ENCODE results near the gene ATF6.

Gene ATF6

DNA sequence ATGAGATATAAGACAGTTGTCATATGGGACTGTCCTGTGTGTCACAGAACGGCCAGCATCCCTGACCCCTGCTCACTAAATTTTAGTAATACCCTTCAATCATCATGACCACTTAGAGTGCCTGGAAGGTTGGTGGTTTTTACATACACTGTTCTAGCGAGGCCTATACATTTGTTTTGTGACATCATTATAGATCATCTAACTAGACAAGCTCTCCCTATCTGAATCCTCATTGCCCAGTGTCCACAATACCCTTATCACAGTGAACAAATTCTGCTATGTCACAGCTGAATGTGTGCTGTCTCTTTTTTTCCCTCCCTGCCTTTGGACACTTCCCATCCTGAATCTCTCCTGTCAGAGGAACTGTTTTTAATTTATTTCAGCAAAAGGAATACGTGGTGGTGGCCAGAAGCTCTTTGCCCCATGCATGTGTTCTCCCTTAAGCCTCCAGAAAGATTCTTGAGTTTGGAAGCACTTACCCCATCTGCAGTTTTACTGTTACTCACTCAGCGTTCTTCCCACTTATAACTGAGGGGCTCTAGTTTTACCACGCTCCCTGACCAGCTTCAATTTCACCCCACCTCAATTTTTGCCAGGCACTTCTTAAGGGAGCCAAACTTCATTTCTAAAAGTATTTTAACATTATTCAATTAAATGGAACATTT lies 187.3 kb downstream of the ATF6 start:
- Mint-ChIP-seq H3K4me1 (ENCODE audit: low read depth in 2 of 2) (peaks cover 12 to 15% of the 10 kb centered on the region in 2 donors), H3K9me3 (no peaks in the 10 kb centered on the region), H3K36me3 (ENCODE audit: insufficient read depth) (no peaks in the 10 kb centered on the region), H3K27ac (peak overlapping the region in 1 of 2 donors; percentile 35), H3K27me3 (no peaks in the 10 kb centered on the region), H3K4me3 (no peak overlapping the region)
- ATAC-seq (replicated peaks) (no peak), DNase-seq (no peak)

DNA sequence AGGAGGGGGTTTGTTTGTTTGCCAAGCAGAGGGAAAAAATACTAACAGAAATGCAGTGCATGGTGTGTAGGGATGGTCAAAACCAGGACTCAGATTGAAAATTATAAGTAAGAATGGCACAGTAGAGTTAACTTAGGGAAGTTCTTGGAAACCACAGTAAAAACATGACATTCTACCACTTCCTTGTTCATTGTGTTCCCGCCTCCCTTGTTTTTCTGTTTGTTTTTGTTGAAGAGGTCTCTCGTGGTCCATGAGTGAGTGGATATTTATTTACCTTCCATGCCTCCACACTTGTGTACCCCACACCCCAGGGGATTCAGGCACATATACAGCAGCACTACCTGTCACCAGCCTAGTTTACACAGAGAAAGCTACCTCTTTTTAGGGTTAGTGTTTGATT lies 187.9 kb downstream of the ATF6 start:
- H3K36me3 Mint-ChIP-seq (ENCODE audit: insufficient read depth) = peaks cover 4% of the 10 kb centered on the region

DNA sequence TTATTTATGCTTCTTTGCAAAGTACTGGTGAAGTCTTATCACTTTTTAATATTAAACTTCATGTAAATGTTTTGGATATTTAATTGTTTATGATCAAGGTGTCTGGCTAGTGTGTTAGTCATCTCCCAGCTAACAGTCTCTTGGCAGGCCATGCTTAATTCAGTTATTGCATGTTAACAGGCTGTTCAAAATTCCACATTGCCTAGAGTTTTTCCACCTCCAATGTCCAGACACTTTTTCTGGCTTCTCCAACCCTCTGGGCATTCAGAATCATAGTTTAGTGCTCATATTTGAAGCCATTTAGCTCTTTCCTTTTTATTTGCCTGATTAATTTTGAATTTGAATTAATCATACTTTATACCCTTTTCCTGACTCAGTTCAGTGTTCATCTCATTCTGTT lies 188.3 kb downstream of the ATF6 start:
- no peak for ATAC-seq (replicated peaks)

More for the DNA sequence above, 187.9 kb downstream of the ATF6 start:
- Mint-ChIP-seq H3K4me1 (ENCODE audit: low read depth in 2 of 2) (peaks cover 12 to 15% of the 10 kb centered on the region in 2 donors), H3K4me3 (no peak overlapping the region), H3K27me3 (no peaks in the 10 kb centered on the region), H3K9me3 (no peaks in the 10 kb centered on the region), H3K27ac (peak overlapping the region in 1 of 2 donors; percentile 35)
- DNase-seq (no peak), ATAC-seq (replicated peaks) (no peak)

DNA sequence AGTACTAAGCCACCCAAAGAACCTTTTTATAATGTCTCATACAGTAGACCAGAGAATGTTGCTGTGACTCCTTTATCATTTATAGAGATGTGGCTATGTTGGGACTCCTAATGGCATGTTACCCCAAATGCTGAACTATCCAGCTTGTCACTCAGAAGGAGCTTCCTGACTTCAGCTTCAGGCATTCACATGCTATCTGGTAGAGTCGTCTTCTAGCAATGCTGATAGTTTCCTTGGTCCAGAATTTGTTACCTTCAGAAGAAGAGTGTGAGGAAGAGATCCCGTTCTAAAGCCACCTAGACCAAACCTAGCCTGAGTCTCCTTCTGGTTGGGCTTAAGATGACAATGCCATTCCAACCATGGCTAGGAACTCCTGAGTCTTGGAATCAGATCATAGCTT lies 189.5 kb downstream of the ATF6 start:
- DNase-seq = no peak
- no peak overlapping the region for H3K27ac Mint-ChIP-seq
- H3K36me3 Mint-ChIP-seq (ENCODE audit: insufficient read depth) = peaks cover 17% of the 10 kb centered on the region
- H3K27me3 Mint-ChIP-seq = no peaks in the 10 kb centered on the region
- no peaks in the 10 kb centered on the region for H3K9me3 Mint-ChIP-seq
- H3K4me1 Mint-ChIP-seq (ENCODE audit: low read depth in 2 of 2) = peaks cover 12% of the 10 kb centered on the region in 2 donors
- H3K4me3 Mint-ChIP-seq = no peak overlapping the region
- ATAC-seq (replicated peaks) = no peak

More for the DNA sequence above, 188.3 kb downstream of the ATF6 start:
- H3K4me1 Mint-ChIP-seq (ENCODE audit: low read depth in 2 of 2) = peaks cover 12 to 14% of the 10 kb centered on the region in 2 donors
- H3K4me3 Mint-ChIP-seq = no peak overlapping the region
- H3K9me3 Mint-ChIP-seq = no peaks in the 10 kb centered on the region
- peaks cover 8% of the 10 kb centered on the region for H3K36me3 Mint-ChIP-seq (ENCODE audit: insufficient read depth)
- no peaks in the 10 kb centered on the region for H3K27me3 Mint-ChIP-seq
- no peak for DNase-seq
- H3K27ac Mint-ChIP-seq = peak overlapping the region in 1 of 2 donors; percentile 48

DNA sequence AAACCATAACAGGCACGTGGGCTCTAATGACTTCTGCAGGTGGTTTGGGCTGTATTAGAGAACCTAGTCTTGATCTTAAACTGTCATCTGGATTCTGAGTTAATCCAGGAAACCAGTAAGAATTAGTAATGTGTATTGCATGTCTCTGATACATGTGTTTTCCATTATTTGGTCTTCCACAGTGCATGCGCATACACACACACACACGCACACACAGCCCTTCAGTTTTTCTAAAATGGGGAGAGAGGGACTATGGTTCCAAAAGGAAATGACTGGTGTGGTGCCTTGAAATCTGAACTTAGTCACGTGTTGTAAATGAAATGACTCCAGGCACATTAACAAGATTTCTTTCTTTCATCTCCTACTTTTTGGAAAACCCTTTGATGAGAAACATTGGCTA lies 190.0 kb downstream of the ATF6 start:
- H3K36me3 Mint-ChIP-seq (ENCODE audit: insufficient read depth) = peaks cover 17% of the 10 kb centered on the region
- no peaks in the 10 kb centered on the region for H3K27me3 Mint-ChIP-seq
- H3K27ac Mint-ChIP-seq = no peak overlapping the region
- ATAC-seq (replicated peaks) (no peak), DNase-seq (no peak)
- no peak overlapping the region for H3K4me3 Mint-ChIP-seq
- no peaks in the 10 kb centered on the region for H3K9me3 Mint-ChIP-seq
- H3K4me1 Mint-ChIP-seq (ENCODE audit: low read depth in 2 of 2) = peaks cover 12 to 16% of the 10 kb centered on the region in 2 donors

DNA sequence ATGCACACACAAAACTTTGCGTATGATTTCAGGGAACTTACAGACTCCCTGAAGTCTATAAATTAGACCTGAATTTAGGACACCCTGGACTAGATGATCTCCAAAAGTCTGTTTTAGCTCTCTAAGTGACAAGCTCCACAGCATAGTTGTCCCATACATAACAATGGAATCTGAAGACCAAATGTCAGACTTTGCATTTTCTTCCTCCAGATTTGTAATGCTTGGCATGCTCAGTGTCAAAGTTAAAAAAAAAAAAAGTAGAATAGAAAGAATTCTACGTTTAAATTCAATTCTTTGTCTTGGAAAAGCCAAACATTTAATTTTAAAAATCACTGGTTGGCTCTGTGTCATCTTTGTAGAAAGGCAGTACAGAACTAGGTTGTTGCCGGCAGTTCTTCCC lies 190.8 kb downstream of the ATF6 start:
- peaks cover 16 to 21% of the 10 kb centered on the region in 2 donors for H3K4me1 Mint-ChIP-seq (ENCODE audit: low read depth in 2 of 2)

DNA sequence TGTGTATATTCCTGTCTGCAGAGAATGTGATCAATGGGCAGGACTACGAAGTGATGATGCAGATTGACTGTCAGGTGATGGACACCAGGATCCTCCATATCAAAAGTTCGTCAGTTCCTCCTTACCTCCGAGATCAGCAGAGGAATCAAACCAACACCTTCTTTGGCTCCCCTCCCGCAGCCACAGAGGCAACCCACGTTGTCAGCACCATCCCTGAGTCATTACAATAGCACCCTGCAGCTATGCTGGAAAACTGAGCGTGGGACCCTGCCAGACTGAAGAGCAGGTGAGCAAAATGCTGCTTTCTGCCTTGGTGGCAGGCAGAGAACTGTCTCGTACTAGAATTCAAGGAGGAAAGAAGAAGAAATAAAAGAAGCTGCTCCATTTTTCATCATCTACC lies 192.3 kb downstream of the ATF6 start:
- peaks cover 17% of the 10 kb centered on the region for H3K36me3 Mint-ChIP-seq (ENCODE audit: insufficient read depth)
- H3K9me3 Mint-ChIP-seq = no peaks in the 10 kb centered on the region
- H3K4me3 Mint-ChIP-seq = no peak overlapping the region
- peaks cover 23 to 25% of the 10 kb centered on the region in 2 donors for H3K4me1 Mint-ChIP-seq (ENCODE audit: low read depth in 2 of 2)
- DNase-seq (no peak), ATAC-seq (replicated peaks) (no peak)
- H3K27me3 Mint-ChIP-seq = no peaks in the 10 kb centered on the region
- peak overlapping the region in 1 of 2 donors; percentile 57 for H3K27ac Mint-ChIP-seq

More for the DNA sequence above, 190.8 kb downstream of the ATF6 start:
- DNase-seq (no peak), ATAC-seq (replicated peaks) (no peak)
- Mint-ChIP-seq H3K36me3 (ENCODE audit: insufficient read depth) (peaks cover 17% of the 10 kb centered on the region), H3K9me3 (no peaks in the 10 kb centered on the region), H3K4me3 (no peak overlapping the region), H3K27ac (no peak overlapping the region), H3K27me3 (no peaks in the 10 kb centered on the region)

DNA sequence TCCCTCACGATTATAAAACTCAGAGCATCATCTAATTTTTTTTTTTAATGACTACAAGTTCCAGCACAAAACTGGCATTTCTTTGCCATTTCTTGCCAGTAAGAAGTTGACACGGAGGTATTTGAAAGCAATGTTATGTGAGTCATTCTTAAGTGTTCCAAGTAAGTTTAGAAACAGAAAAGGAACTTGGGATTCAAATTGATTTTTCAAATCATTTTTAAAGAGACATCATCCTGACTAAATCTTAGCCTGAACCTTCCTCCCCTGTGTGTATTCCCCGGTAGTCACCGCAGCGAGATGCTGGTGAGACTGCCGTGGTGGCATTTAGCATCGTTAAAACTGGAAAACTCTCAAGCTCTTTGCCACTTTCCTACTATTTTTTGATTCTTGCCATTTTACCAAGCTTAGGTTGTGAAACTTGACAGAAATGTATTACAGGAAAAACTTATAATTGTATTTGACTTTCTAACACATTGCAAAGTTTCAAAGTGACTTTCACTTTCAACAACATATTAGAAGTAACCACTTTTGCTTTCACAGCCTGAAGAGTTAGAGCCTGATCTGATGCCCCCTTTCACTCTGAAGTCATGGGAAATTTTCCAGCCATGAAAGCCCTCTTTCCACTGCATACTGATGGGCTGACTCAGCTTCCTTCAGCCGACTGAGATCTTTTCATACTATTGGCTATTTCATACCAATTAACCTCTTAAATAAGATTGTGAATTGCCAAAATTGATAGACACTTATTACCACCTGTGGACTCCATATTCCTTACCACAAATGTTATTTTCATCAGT lies 196.2 kb downstream of the ATF6 start:
- Mint-ChIP-seq H3K4me1 (ENCODE audit: low read depth in 2 of 2) (peaks cover 14 to 17% of the 10 kb centered on the region in 2 donors), H3K27ac (peak overlapping the region; percentile 82 to 90), H3K4me3 (peak overlapping the region; percentile 79 to 85), H3K36me3 (ENCODE audit: insufficient read depth) (peaks cover 22% of the 10 kb centered on the region), H3K9me3 (no peaks in the 10 kb centered on the region), H3K27me3 (no peaks in the 10 kb centered on the region)
- peak; percentile 37 for ATAC-seq (replicated peaks)
- DNase-seq = no peak

DNA sequence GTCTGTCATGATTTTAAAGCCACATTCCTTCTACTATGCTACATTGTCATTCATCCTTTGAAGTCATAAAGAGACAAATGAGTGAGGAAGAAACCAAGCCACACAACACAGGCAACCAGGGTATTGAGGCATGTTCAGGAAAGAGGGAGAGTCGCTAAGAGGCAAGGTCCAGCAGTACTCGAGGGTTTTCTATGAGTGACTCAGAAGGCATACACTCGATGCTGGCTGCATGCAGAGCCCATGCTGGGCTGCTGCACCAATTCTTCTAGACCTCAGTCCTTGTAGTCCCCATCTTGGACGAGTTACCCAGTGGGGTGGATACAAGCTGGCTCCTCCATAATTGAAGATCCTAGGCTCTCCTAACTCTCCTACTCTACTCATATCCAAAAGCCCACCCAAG lies 199.9 kb downstream of the ATF6 start:
- Mint-ChIP-seq H3K27me3 (no peaks in the 10 kb centered on the region), H3K36me3 (ENCODE audit: insufficient read depth) (peaks cover 5% of the 10 kb centered on the region), H3K9me3 (no peaks in the 10 kb centered on the region), H3K4me3 (no peak overlapping the region), H3K4me1 (ENCODE audit: low read depth in 2 of 2) (peaks cover 13 to 14% of the 10 kb centered on the region in 2 donors), H3K27ac (no peak overlapping the region)
- ATAC-seq (replicated peaks) (no peak), DNase-seq (no peak)

DNA sequence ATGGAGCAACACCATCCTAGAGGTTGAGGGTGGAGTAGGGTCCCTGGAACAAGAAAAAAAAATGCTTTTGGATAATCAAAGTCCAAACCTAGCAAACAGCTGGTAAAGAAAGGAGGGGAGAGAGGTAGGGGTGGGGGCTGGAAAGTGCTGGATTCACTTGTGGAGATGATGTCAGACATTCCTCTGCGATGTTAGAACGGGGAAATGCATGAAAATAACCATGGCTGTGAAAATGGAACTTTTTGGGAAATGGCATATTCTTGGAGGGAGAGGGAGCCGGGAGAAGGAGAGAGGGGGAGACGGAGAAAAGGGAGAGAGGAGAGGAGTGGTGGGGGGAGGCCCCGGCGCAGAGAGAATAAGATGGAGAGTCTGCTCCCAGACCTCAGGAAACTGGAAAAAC lies 203.9 kb downstream of the ATF6 start:
- Mint-ChIP-seq H3K4me1 (ENCODE audit: low read depth in 2 of 2) (no peaks in the 10 kb centered on the region), H3K36me3 (ENCODE audit: insufficient read depth) (no peaks in the 10 kb centered on the region), H3K9me3 (no peaks in the 10 kb centered on the region), H3K27me3 (peaks cover 0 to 6% of the 10 kb centered on the region in 2 donors), H3K4me3 (no peak overlapping the region), H3K27ac (no peak overlapping the region)
- ATAC-seq (replicated peaks) (no peak), DNase-seq (no peak)

DNA sequence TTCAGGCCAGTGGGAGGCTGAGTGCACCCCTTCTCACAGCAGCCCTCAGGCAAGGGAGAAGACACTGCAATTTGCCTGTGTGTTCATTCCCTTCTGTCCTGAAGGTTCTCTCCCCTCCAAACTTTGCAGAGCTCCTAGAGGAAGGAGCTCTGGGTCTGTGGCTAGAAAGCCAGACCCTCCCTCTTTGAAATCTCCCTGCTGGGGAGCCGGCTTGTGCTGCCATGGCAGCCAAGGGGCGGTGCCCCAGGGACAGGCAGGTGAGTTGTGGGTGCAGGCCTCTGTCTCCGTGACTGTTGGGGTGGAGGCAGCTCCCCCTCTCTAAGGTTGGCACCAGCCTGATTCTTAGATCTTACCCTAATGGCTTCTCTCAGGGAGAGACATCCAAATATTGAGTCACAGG lies 204.5 kb downstream of the ATF6 start:
- Mint-ChIP-seq H3K36me3 (ENCODE audit: insufficient read depth) (no peaks in the 10 kb centered on the region), H3K4me1 (ENCODE audit: low read depth in 2 of 2) (no peaks in the 10 kb centered on the region), H3K27me3 (peaks cover 0 to 6% of the 10 kb centered on the region in 2 donors), H3K4me3 (no peak overlapping the region), H3K27ac (no peak overlapping the region), H3K9me3 (no peaks in the 10 kb centered on the region)
- no peak for DNase-seq
- ATAC-seq (replicated peaks) = no peak

DNA sequence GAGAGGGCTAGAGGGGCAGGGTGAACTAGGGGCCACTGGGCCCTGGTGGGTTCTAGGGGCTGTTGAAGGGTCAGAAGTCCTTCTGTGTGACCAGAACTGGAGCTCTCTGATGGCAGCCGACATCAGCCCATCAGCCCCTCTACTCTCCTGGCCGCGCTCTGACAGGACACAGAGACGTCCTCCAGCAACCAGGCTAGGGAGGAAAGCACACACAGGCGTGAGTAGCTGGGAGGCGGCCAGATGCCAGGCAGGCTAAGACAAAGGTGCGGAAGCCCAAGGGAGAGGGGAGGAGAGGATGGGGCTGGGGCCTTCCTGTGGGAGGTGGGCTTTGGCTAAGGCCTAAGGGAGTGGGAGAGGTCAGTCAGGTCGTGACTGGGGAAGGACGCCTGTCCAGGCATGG lies 206.7 kb downstream of the ATF6 start:
- DNase-seq (no peak), ATAC-seq (replicated peaks) (no peak)
- Mint-ChIP-seq H3K4me1 (ENCODE audit: low read depth in 2 of 2) (no peaks in the 10 kb centered on the region), H3K36me3 (ENCODE audit: insufficient read depth) (no peaks in the 10 kb centered on the region), H3K27ac (no peak overlapping the region), H3K27me3 (peaks cover 0 to 6% of the 10 kb centered on the region in 2 donors), H3K9me3 (no peaks in the 10 kb centered on the region), H3K4me3 (no peak overlapping the region)

DNA sequence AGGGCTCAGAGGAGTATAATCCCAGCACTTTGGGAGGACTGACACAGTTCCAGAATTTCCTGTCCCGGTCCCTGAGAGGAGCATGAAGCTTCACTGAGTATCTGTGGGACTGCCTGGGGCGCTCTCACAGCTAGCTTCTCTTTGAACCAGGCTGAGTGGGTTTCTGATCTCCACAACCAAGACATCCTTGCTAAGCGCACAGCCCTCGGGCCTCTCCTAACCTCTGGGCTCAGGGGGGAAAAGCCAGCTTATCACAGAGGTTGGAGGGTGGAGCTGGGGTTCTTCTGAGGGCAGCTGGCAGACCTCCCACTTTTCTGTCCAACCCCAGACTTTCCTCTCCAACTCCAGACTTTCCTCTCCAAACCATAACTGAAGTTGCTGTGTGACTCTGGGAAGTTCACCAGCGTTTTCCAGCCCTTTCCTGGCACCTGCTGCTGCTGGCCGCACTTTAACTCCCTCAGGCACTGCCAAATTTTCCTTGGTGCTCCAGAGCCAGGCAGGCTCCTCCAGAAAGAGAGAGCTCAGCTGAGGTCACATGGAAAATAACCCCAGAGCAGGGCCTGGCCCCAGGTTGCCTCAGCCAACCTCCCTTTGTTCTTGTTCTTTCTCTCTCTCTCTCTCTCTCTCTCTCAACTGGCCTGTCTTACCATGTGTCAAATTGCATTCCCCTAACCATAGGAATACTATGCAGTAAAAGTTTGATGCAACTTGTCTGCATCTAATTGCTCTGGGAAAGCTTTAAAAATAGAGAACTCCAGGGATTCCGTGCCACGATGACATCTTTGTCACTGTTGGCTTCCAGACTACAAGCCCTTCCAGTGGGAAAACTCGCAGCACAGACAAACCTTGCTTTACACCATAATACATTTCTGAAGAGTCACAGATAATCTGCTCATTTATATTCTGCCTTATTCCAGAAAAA lies 208.1 kb downstream of the ATF6 start:
- DNase-seq (no peak), ATAC-seq (replicated peaks) (no peak)
- Mint-ChIP-seq H3K4me1 (ENCODE audit: low read depth in 2 of 2) (no peaks in the 10 kb centered on the region), H3K36me3 (ENCODE audit: insufficient read depth) (no peaks in the 10 kb centered on the region), H3K27me3 (peaks cover 0 to 6% of the 10 kb centered on the region in 2 donors), H3K27ac (no peak overlapping the region), H3K9me3 (no peaks in the 10 kb centered on the region), H3K4me3 (no peak overlapping the region)
